ENCODE results near the gene HIP1.
"Not testable (repeated sequence)": the region's sequence is repeated elsewhere in the genome, so short reads cannot be mapped to it uniquely, and the experiment has no call there.

Gene HIP1

DNA sequence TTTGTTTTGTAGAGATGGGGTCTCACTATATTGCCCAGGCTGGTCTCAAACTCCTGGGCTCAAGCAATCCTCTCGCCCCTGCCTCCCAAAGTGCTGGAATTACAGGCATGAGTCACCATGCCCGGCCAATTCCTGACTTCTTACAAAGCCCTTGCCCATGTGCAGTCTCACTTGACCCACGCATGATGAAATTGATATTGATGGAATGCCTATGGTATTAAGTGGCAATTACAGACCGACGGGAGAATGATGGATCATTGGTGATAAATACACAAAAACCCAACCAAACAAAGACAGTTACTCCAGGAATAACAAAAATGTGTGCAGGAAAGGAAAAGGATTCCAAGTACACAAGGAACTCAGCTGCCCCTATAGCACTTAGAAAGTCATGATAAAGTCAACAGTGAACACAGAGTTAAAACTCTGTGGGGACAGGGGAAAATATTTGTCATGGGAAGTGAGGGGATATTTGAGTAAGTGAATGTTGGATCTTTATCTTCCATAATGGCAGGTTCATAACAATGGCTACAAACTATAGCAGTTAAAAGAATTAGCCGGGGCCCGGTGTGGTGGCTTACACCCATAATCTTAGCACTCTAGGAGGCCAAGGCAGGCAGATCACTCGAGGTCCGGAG is 21.6 kb downstream of the HIP1 start:
- no peak for DNase-seq (ENCODE audit: low read depth in 2 of 2, low spot score in 1 of 2)

DNA sequence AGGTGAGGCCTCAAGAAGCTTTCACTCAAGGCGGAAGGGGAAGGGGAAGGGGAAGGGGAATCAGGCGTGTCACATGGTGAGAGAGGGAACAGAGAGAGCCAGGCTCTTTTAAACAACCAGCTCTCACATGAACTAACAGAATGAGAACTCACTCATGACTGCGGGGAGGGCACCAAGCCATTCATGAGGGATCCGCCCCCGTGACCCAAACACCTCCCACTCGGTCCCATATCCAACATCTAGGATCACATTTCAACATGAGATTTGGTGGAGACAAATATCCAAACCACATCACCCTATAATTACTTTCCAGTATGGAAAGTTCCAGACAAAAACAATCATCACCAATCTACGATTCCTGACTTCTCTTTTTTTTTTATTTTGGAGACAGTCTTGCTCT is 22.9 kb downstream of the HIP1 start:
- DNase-seq (ENCODE audit: low read depth in 2 of 2, low spot score in 1 of 2) = no peak

DNA sequence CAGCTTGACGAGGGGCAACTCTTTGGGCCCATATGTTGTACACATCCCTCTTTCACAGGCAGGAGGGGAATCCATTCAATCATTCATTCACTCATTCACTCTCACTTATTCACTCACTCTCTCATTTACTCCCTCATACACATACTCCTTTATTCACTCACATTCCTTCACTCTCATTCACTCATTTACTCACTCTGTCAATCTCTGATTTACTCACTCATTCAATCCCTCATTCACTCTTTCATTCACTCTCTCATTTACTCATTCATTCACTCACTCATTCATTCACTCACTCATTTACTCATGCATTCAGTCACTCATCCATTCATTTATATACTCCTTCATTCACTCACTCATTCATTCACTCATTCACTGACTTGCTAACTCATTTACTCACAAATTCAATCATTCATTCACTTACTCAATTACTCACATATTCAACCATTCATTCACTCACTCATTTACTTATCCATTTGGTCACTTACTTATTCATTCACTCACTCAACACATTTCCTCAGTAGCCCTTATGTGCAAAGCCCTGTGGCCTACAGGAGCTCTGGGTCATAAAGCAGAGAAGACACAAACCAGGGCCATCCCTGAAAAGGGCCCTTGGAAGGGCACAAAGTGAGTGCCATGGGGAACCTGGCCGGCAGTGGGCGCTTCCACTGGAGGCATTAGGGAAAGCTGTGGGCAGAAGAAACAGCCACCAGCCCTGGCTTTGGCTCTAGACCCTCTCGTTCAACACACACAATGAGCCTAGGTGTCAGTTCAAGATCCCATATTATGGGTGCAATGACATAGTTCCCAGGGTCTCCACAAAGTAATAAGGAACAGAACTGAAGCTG is 26.0 kb downstream of the HIP1 start:
- no peak for DNase-seq (ENCODE audit: low read depth in 2 of 2, low spot score in 1 of 2)

DNA sequence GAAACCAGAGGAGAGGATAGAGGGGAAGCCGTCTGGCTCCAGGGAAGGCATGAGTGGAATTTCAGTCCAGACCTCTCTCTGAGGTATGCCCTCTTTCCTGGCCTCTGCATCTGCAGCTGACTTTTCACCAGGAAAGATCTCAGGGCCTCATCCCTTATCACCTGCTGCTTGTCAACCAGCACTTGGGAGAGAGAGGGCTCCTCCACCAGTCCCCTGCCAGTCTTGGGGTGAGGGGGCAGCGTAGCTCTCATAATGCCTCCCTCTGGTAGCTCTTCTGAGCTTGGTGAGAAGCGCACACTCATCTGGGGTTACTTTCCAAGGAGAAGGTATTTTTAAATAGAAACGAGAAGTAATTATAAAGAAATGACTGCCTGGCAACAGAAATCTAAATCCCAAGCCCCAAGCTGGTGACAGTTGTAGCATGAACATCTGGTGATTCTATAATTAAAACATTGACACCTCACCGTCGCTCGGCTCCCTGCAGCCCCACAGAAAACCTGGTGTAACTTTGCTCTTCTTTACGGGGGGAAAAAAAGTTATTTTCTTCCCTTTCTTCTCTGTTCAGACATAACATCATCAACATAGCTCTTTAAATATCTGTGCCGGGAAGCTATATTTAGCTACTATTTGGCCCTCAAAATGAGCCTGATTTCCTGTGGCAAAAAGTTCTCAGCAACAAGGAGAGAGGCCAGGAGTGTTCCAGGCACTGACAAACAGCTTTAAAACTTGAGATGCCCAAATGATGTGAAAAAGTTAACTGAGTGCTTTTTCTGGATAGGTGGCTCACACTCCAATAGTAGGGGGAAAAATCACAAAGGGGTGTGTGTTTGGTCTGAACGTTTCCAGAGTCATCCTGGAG is 26.9 kb downstream of the HIP1 start:
- DNase-seq (ENCODE audit: low read depth in 2 of 2, low spot score in 1 of 2) = no peak

DNA sequence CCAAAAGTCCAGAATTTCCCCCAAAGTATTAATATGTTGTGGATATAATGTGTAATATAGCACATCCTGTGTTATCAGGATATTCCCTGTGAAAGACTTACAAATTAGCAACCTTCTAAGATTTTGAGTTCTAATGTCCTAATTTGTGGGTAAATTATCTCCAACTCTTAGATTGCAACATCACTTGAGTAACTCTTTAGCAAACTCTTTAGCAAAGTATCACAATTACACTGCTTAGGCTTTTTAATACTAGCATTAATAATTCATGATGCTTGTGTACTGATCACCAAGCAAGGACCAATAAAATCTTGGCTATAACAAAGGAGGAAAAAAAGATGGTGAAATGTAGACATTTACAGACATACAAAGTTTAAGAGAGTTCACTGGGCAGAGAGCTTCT is 27.7 kb downstream of the HIP1 start:
- no peak for DNase-seq (ENCODE audit: low read depth in 2 of 2, low spot score in 1 of 2)

DNA sequence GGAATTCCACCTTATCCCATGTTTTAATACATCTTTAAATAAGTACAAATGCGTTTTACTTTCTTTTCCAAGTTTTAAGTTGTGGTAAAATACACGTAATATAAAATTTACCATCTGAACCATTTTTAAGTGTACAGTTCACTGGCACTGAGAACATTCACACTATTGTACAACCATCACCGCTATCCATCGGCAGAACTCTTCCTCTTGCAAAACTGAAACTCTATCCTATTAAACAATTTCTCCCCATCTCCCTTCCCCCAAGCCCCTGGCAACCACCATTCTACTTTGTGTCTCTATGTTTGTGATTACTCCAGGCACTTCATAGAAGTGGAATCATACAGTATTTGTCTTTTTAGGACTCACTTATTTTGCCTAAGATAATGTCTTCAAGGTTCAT is 33.8 kb downstream of the HIP1 start:
- DNase-seq (ENCODE audit: low read depth in 2 of 2, low spot score in 1 of 2) = no peak

DNA sequence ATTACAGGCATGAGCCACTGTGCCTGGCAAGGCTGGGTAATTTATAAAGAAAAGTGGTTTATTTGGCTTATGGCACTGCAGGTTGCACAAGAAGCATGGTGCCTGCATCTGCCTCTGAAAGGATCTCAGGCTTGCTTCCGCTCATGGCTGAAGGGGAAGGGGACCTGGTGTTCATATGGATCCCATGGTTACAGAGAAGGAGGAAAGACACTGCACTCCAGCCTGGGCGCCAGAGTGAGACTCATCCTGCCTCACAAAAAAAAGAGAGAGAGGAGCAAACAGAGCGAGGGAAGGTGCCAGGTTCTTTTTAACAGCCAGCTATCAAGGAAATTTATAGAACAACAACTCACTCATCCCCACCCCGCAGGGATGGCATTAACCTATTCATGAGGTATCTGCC is 36.2 kb downstream of the HIP1 start:
- DNase-seq (ENCODE audit: low read depth in 2 of 2, low spot score in 1 of 2) = no peak

DNA sequence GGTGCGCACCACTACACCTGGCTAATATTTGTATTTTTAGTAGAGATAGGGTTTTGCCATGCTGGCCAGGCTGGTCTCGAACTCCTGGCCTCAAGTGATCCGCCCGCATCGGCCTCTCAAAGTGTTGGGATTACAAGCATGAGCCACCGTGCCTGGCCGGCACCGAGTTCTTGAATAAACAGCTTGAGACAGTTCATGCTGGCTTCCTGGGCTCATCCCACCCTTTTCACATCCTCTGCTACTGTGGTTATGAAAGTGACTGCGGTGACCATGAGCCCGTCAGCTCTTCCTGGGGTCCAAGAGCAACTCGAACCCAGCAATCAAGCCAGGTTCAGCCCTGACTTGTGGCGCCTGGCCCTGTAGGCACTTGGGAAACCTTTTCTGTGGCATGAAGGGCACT is 38.7 kb downstream of the HIP1 start:
- no peak for DNase-seq (ENCODE audit: low read depth in 2 of 2, low spot score in 1 of 2)

DNA sequence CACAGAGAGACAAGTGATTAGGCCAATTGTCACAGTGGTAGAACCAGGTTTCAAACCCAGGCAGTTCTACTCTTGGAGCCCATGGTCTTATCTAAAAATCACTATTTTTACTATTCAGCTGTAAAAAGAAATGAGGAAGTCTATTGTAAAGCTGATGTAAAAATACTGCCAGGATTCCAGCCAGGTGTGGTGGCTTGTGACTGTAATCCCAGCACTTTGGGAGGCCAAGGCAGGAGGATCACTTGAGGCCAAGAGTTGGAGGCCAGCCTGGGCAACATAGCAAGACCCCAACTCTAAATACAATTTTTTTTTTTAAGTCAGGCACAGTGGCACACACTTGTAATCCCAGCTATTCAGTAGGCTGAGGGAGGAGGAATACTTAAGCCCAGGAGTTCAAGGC is 40.4 kb downstream of the HIP1 start:
- no peak for DNase-seq (ENCODE audit: low read depth in 2 of 2, low spot score in 1 of 2)

DNA sequence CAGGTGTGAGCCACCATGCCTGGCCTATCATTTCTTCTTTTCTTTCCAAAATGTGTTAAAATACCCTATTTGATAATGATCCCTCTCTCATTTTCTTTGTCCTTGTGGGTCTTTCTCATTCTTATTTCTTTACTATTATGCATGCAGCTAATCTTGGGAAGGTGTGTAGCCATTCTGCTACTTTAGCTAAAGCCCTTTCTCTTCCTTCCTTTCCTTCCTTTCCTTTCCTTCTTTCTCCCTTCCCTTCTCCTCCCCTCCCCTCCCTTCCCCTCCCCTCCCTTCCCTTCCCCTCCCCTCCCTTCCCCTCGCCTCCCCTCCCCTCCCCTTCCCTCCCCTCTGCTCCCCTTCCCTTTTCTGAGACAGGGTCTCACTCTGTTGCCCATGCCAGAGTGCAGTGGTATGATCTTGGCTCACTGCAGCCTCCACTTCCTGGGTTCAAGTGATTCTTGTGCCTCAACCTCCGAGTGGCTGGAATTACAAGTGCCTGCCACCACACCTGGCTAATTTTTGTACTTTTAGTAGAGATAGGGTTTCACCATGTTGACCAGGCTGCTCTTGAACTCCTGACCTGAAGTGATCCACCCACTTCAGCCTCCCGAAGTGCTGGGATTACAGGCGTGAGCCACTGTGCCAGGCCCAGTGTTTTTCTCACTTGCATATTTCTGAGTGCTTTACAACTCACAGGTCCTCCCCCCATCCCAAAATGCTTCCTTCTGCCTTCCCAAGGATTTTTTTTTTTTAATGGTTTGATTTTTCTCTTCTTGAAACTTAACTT is 42.3 kb downstream of the HIP1 start:
- DNase-seq (ENCODE audit: low read depth in 2 of 2, low spot score in 1 of 2) = no peak

DNA sequence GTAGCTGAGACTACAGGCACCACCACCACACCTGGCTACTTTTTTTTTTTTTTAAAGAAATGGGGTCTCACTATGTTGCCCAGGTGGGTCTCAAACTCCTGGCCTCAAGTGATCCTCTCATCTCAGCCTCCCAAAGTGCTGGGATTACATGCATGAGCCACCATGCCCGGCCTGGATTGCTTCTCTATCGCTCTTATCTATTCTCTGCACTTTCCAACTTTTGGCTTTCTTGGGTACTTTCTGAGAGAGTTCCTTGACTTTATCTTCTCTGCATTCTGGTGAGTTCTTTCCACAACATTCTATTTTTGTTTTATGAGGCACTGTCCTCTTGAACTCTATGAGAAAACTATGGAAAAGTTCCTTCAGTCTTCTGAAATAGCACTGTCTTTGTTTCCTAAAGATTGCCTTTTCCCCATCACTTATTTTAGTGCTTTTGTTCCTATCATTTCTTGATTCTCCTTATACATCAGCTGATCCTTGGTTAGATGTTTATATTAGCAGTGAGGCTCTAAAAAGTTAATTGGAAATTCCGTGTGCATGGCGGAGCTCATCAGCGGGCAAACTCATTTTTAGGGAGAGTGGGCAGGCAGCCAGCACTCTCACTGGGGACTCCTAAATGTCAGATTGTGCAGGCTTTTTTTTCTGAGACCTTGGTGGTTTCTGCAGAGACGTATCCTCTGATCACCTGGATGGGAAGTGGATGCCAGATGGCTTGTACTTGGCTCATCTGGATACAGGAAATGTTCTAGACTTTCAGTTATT is 43.9 kb downstream of the HIP1 start:
- DNase-seq (ENCODE audit: low read depth in 2 of 2, low spot score in 1 of 2) = no peak

DNA sequence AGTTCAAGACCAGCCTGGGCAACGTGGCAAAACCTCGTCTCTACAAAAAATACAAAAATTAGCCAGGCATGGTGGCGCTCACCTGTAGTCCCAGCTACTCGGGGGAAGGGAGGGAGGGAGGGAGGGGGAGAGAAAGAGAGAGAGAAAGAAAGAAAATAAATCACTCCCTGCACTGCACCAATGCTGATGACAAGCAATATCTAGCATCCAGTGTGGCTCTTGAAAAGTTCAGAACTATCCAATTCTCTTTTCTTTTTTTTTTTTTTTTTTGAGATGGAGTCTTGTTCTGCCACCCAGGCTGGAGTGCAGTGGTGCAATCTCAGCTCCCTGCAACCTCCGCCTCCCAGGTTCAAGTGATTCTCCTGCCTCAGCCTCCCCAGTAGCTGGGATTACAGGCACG is 45.1 kb downstream of the HIP1 start:
- not testable (repeated sequence) for DNase-seq (ENCODE audit: low read depth in 2 of 2, low spot score in 1 of 2)

DNA sequence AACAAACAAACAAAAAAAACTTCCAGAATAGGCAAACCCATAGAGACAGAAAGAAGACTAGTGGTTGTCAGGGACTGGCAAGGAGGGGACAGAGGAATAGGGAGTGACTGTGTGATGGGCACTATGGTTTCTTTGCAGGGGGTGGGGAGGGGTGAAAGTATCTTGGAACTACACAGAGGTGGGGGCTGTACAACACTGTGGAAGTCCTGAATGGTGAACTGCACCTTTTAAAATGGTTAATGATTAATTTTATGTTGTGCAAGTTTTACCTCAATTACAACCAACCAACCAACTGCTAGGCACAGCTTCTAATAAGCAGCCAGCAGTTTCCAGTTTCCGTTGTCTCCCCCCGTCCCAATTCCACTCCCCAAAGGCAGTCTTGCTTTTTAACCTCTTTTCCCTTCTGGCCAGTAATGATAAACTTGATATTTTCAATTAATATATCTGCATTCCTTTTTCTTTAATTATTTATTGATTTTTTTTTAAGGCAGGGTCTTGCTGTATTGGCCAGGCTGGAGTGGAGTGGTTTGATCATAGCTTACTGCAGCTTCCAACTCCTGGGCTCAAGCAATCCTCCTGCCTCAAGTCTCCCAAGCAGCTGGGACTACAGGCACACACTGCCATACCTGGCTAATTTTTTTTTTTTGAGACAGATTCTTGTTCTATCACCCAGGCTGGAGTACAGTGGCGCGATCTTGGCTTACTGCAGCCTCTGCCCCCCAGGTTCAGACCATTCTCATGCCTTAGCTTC is 46.8 kb downstream of the HIP1 start:
- DNase-seq (ENCODE audit: low read depth in 2 of 2, low spot score in 1 of 2) = no peak

DNA sequence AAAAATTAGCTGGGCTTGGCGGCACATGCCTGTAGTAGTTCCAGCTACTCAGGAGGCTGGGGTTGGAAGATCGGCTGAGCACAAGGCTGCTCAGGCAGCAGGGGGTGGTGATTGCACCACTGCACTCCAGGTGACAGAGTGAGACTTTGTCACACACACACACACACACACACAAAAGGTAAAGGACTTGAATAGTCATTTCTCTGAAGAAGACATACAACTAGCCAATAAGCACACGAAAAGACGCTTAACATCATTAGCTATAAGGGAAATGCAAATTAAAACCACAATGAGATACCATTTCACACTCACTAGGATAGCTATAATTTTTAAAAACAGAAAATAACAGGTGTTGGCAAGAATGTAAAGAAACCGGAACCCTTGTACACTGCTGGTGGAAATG is 48.6 kb downstream of the HIP1 start:
- DNase-seq (ENCODE audit: low read depth in 2 of 2, low spot score in 1 of 2) = no peak

DNA sequence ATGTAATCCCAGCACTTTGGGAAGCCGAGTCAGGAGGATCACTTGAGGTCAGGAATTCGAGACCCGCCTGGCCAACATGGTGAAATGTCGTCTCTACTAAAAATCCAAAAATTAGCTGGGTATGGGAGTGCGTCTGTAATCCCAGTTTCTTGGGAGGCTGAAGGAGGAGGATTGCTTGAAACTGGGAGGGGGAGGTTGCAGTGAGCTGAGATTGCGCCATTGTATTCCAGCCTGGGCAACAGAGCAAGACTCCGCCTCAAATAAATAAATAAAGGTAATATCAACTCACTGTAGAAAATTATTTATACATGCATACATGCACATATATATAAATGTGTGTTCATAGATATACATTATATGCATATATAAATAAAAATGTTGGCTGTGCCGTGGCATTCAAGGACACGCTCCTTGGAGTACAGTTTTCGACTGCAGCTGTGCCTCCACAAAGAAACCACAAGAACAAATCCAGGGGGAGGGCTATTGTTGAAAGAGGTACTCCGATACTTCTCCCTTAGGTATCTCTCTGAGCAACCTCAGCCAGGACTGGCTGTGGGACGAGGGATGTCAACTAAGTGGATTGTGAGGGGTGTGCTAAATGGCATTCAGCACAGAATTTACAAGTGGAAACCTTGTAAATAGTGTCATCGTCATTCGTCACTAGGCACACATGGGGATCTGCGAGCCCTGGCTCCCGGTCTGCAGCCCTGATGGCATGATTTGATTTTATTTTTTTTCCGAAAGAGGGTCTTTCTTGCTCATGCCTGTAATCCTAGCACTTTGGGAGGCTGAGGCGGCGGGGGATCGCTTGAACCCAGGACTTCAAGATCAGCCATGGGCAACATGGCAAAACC is 49.3 kb downstream of the HIP1 start:
- no peak for DNase-seq (ENCODE audit: low read depth in 2 of 2, low spot score in 1 of 2)

DNA sequence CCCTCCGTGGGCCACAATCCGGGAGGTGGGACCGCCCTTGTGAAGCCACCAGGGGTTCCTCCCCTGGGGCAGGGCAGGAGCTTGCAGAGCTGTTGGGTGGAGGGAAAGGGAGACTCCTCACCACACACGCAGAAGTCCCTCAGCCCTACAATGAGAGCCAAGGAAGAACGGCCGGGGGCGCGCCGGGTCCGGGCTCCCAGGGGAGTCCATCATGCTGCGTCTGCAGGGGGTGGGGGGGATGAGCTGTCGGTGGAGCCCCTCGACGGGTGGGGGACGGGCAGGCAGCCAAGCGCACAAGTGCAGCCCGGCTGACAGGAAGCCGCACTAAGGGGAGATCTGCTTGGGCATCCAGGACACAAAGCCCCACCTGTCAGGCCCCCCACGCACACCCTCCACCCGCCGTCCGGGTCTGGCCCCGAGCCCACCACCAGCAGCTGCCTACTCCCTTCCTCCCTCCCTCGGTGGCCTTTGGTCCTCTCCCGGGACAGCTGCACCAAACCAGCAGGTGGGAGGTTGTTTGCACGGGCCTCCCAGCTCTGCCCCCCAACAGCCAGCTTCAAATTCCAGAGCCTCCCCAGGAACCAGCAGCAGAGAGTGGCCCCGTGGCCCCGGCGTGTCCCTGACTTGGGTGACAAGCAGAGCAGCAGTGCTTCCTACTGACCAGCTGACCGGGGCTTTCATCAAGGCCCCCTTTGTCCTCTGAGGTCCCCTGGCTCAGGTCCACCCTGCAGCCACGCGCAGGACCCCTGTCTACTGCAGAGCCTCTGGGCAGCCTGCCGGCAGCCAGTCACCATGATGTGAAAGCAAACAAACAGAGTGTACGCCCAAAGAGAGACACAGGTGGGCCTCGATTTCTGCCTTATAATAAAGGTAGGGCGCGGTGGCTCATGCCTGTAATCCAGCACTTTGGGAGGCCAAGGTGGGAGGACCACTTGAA is 50.3 kb downstream of the HIP1 start:
- DNase-seq (ENCODE audit: low read depth in 2 of 2, low spot score in 1 of 2) = no peak

DNA sequence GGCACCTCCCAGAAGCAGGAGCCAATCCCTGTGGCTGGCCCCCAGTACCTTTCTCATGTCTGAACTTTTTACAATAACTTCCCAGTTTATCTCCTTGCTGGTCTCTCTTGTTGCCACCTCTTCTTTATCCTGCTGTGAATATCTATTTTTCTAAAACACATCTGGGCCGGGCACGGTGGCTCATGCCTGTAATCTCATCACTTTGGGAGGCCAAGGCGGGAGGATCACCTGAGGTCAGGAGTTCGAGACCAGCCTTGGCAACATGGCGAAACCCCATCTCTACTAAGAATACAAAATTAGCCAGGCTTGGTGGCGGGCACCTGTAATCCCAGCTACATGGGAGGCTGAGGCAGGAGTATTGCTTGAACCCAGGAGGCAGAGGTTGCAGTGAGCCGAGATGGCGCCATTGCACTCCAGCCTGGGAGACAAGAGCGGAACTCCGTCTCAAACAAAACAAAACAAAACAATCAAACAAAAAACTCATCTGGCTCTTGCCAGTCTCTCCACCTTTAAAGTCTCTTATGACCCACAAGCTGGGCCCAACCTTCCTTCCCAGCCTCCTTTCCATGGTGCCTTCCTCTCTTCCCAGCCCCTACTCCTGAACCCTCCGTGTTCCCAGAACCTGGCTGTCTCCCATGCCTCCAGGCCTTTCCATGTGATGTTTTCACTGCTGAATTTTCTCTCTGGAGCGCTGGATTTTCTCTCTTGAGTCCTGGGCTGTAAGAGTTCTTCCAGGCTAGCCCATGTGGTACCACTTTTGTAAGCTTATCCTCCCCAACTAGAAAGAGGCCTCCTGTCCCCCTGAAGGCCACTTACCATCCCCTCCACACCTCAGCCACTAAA is 51.3 kb downstream of the HIP1 start:
- no peak for DNase-seq (ENCODE audit: low read depth in 2 of 2, low spot score in 1 of 2)

All from stimulated activated CD8-positive, alpha-beta memory T cell treated with anti-CD3 and anti-CD28 coated beads, Interleukin-4, amount 100 ng/mL, for 1 hour (primary cell).